Measurements from ENCODE around the gene TIMM23B. TPM values are rescaled to one million over a fixed set of nuclear protein-coding genes. Genes with fewer than 3 reads are reported as not detected.
A peak's percentile ranks its signal among the peaks of the same experiment; 100 is the strongest.
"Not testable (repeated sequence)": the region's sequence is repeated elsewhere in the genome, so short reads cannot be mapped to it uniquely, and the experiment has no call there.

Gene TIMM23B
- total RNA-seq, 2 experiments from 2014 or later: 17.4 to 17.6 TPM

DNA sequence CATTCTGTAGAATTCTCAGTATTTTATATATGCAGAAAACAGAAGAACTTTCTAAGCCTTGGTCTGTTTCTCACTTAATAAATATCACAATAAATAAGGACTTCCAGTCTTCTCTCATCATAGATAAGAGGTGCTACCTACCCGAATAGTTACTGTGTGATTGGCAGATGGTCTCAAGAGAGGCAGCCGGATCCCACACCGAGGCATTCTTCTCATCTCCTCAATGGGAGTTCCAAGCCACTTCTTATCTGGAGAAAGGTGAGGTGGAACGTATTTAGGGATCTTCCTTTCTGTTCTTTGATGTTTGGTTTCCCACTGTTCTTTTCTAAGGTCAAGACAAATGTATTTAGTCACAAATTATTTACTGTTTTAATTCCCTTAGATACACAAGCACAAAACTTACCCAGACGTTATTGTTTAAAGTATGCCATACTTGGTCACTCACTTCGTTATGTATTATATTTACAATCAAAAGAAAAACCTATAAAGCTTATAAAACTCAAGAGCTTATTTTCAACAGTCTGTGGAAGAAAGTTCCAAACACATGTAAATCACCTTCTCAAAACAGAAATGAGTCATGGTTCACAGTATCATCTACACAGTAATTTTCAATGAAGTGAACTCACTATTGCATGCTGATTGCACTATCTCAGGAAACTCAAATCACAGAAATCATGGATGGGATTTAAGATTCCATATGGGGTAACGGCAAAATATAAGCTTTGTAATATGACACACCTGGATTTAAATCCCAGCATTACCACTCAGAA, 9.7 kb upstream of the TIMM23B start:
- H3K36me3 Mint-ChIP-seq (ENCODE audit: low read depth); ATAC-seq; CTCF ChIA-PET; H3K27me3 Mint-ChIP-seq; POLR2A ChIA-PET; H3K4me3 Mint-ChIP-seq; H3K4me1 Mint-ChIP-seq (ENCODE audit: low read depth); H3K9me3 Mint-ChIP-seq; DNase-seq; H3K27ac Mint-ChIP-seq; intact Hi-C loops (cut with micrococcal nuclease): not testable (repeated sequence)

DNA sequence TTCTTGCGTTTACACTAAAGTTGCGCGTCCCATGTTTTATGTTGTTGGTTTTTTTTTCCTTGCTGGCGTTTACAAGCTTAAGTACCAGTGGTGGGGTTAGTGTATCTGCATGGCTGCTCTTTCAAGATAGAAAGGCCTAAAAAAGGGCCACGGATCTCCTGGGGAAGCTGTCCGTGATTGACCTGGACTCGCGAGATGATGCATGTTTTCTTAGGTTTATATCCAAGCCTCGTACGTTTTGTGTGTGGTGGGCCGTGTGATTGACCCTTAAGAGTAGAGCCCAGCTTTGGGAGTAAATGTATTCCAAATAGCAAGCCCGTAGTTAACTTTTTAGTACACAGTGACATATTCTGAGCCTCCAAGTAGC, 469 bp downstream of the TIMM23B start:
- POLR2A ChIA-PET; H3K9me3 Mint-ChIP-seq; H3K27me3 Mint-ChIP-seq; intact Hi-C loops (cut with micrococcal nuclease); CTCF ChIA-PET; DNase-seq: not testable (repeated sequence)
- peak; percentile 24 for ATAC-seq
- Mint-ChIP-seq H3K4me1 (ENCODE audit: low read depth) (peaks cover 35% of the 10 kb centered on the region), H3K36me3 (ENCODE audit: low read depth) (peaks cover 12% of the 10 kb centered on the region), H3K4me3 (peak overlapping the region; percentile 99), H3K27ac (peak overlapping the region; percentile 95)

DNA sequence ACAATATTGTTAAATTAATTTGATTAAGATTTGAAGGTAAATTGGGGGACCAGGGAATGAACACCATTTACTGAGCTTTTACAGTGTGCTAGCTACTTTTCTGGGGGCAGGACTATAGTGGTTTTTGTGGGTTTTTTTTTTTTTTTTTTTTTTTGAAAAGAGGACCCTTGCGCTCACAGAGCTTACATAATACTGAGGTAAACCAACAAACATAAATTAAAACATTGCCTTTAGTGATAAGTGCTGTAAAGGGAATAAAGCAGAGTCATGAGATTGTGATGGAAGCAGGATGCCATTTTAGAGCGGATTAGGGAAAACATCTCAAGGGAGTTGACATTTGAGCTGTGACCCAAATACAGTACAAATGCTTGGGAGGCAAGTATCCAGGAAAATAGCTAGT, 1.8 kb downstream of the TIMM23B start:
- H3K4me1 Mint-ChIP-seq (ENCODE audit: low read depth): peaks cover 27% of the 10 kb centered on the region
- POLR2A ChIA-PET; intact Hi-C loops (cut with micrococcal nuclease); H3K9me3 Mint-ChIP-seq; H3K27me3 Mint-ChIP-seq; DNase-seq; ATAC-seq; CTCF ChIA-PET: not testable (repeated sequence)
- H3K4me3 Mint-ChIP-seq: peak overlapping the region; percentile 99
- peak overlapping the region; percentile 8 for H3K27ac Mint-ChIP-seq
- H3K36me3 Mint-ChIP-seq (ENCODE audit: low read depth): peaks cover 14% of the 10 kb centered on the region

DNA sequence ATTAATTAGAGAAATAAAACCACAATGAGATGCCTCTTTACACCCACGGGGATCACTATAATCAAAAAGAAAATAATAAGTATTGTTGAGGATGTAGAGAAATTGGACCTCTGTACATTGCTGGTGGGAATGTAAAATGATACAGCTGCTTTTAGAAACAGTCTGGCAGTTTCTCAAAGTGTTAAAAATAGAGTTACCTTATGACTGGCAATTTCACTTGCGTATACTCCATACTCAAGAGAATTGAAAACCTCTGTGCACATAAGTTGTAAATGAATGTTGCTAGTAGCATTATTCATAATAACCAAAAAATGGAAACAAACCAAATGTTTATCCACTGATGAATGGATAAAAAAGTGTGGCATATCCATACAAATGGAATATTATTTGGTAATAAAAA, 6.3 kb downstream of the TIMM23B start:
- H3K9me3 Mint-ChIP-seq: not testable (repeated sequence)

DNA sequence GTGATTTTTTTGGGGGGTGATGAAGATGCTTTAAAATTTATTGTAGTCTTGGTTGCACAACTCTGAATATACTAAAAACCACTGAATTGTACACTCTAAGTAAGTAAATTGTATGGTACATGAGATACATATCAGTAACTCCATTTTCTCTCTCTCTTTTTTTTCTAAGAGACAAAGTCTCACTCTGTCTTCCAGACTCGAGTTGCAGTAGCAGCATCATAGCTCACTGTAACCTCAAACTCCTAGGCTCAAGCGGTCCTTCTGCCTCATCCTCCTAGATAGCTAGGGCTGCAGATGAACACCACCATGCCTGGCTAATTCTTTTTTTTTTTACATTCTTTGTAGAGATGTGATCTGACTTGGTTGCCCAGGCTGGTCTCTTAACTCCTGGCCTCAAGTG, 6.9 kb downstream of the TIMM23B start:
- H3K4me3 Mint-ChIP-seq; H3K27me3 Mint-ChIP-seq; intact Hi-C loops (cut with micrococcal nuclease); POLR2A ChIA-PET; H3K27ac Mint-ChIP-seq; ATAC-seq; CTCF ChIA-PET; DNase-seq; H3K9me3 Mint-ChIP-seq: not testable (repeated sequence)
- peaks cover 24% of the 10 kb centered on the region for H3K36me3 Mint-ChIP-seq (ENCODE audit: low read depth)
- H3K4me1 Mint-ChIP-seq (ENCODE audit: low read depth): peaks cover 17% of the 10 kb centered on the region

More for the DNA sequence above, 6.3 kb downstream of the TIMM23B start:
- ATAC-seq; H3K27me3 Mint-ChIP-seq; DNase-seq; H3K4me3 Mint-ChIP-seq; CTCF ChIA-PET; H3K27ac Mint-ChIP-seq; intact Hi-C loops (cut with micrococcal nuclease); POLR2A ChIA-PET: not testable (repeated sequence)
- peaks cover 24% of the 10 kb centered on the region for H3K36me3 Mint-ChIP-seq (ENCODE audit: low read depth)
- peaks cover 19% of the 10 kb centered on the region for H3K4me1 Mint-ChIP-seq (ENCODE audit: low read depth)

DNA sequence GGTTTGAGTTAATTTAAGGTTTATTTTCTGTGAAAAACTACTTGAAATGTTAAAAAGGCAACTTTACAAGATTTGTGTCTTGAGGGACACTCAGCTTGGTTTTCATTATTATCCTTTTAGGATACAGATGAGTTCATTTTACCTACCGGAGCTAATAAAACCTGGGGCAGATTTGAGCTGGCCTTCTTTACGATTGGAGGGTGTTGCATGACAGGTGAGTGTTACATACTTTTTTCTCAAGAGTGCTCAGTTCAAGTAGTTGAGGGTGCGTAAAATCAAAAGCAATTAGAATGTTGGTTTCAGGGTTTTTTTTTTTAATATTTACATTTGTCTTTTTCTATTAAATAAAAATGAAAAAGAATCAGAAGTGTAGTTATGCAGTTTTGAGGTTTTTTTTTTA, 10.2 kb downstream of the TIMM23B start:
- intact Hi-C loops (cut with micrococcal nuclease); H3K4me1 Mint-ChIP-seq (ENCODE audit: low read depth); H3K27me3 Mint-ChIP-seq; H3K9me3 Mint-ChIP-seq; H3K4me3 Mint-ChIP-seq; H3K27ac Mint-ChIP-seq; ATAC-seq; CTCF ChIA-PET; DNase-seq; POLR2A ChIA-PET: not testable (repeated sequence)
- H3K36me3 Mint-ChIP-seq (ENCODE audit: low read depth): peaks cover 21% of the 10 kb centered on the region

DNA sequence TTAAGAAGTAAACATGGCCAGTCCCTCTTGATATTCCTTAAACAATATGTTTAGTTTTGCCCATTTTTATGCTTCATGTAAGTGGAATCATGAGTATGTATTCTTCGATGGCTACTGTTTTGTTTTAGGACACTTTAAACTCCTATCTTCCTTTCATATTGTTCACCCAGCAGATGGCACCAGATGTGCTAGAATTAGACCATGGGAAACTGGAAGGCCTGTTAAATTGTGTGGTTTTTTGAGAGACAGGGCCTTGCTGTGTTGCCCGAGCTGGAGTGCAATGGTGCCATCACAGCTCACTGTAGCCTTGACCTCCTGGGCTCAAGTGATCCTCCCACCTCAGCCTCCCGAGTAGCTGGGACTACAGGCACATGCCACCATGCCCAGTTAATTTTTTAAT, 11.3 kb downstream of the TIMM23B start:
- H3K27ac Mint-ChIP-seq: not testable (repeated sequence)

DNA sequence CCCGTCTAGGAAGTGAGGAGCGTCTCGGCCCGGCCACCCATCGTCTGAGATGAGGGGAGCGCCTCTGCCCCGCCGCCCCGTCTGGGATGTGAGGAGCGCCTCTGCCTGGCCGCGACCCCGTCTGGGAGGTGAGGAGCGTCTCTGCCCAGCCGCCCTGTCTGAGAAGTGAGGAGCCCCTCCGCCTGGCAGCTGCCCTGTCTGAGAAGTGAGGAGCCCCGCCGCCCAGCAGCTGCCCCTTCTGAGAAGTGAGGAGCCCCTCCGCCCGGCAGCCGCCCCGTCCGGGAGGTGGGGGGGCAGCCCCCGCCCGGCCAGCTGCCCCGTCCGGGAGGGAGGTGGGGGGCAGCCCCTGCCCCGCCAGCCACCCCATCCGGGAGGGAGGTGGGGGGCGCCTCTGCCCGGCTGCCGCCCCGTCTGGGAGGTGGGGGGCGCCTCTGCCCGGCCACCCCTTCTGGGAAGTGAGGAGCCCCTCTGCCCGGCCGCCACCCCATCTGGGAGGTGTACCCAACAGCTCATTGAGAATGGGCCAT, 28.5 kb downstream of the TIMM23B start:
- H3K27ac Mint-ChIP-seq; ATAC-seq; H3K4me1 Mint-ChIP-seq (ENCODE audit: low read depth); DNase-seq; POLR2A ChIA-PET; intact Hi-C loops (cut with micrococcal nuclease); H3K9me3 Mint-ChIP-seq; H3K4me3 Mint-ChIP-seq; H3K27me3 Mint-ChIP-seq; CTCF ChIA-PET: not testable (repeated sequence)
- peaks cover 14% of the 10 kb centered on the region for H3K36me3 Mint-ChIP-seq (ENCODE audit: low read depth)

More for the DNA sequence above, 11.3 kb downstream of the TIMM23B start:
- ATAC-seq; H3K4me1 Mint-ChIP-seq (ENCODE audit: low read depth); CTCF ChIA-PET; intact Hi-C loops (cut with micrococcal nuclease); H3K9me3 Mint-ChIP-seq; DNase-seq; H3K4me3 Mint-ChIP-seq; POLR2A ChIA-PET; H3K27me3 Mint-ChIP-seq: not testable (repeated sequence)
- peaks cover 18% of the 10 kb centered on the region for H3K36me3 Mint-ChIP-seq (ENCODE audit: low read depth)

DNA sequence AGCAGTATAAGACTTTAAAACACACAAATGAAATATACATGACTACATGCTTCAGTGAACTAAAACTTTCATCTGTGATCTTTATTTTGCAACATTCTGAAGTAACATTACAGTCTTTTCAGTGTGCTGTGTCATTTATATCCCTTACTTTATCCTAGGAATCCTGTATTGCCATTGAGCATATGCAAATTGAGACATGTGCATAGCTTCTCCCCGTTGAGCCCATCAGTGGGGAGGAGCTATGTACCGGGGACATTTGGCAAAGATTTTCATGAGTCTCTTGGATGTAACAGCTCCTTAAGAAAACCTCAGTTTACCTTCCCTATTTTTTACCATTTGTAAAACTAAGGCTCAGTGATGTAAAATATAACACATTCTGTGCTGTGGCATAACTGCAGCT, 29.6 kb downstream of the TIMM23B start:
- H3K27ac Mint-ChIP-seq; H3K4me3 Mint-ChIP-seq; H3K4me1 Mint-ChIP-seq (ENCODE audit: low read depth); H3K27me3 Mint-ChIP-seq; intact Hi-C loops (cut with micrococcal nuclease); DNase-seq; POLR2A ChIA-PET; ATAC-seq; H3K9me3 Mint-ChIP-seq; CTCF ChIA-PET: not testable (repeated sequence)
- H3K36me3 Mint-ChIP-seq (ENCODE audit: low read depth): peaks cover 11% of the 10 kb centered on the region

DNA sequence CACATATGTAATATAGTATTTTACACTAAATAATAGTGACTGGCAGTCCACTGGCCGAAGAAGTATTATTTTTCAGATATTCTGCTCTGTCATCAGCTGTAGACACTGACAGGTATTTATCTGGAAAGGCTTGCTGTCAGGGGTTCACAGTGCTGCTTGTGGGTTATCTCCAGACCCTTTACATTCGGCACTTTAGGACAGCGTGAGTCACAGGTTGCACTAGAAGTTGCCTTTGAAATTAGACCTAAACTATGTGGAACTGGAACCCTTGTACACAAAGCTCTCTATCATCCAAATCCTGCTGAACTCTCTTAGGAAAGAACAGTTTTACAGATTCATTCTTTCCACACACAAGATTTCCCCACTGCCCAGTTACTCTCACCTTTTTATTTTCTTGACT, 30.2 kb downstream of the TIMM23B start:
- DNase-seq; ATAC-seq; H3K4me1 Mint-ChIP-seq (ENCODE audit: low read depth); H3K27ac Mint-ChIP-seq; POLR2A ChIA-PET; H3K9me3 Mint-ChIP-seq; CTCF ChIA-PET; intact Hi-C loops (cut with micrococcal nuclease); H3K27me3 Mint-ChIP-seq; H3K4me3 Mint-ChIP-seq: not testable (repeated sequence)
- peaks cover 11% of the 10 kb centered on the region for H3K36me3 Mint-ChIP-seq (ENCODE audit: low read depth)

DNA sequence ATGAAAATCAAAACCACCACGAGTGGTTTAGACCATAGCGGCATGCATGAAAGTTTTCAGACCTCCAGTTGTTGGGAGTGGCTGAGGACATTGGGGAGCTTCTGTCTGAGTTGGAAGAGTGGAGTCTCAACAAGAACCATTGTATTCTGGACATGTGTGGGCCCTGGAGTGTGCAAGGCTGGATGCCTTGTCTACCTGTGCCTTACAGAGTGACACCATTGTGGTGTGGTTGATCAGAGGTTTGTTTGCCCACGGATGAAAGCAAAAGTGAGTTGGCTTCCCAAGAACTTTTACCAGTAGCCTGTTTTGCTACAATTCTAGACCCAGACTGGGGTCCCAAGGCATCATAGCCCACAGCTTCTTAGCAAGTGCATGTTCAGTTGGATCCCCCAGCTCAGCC, 35.9 kb downstream of the TIMM23B start:
- H3K4me1 Mint-ChIP-seq (ENCODE audit: low read depth); H3K9me3 Mint-ChIP-seq; POLR2A ChIA-PET; H3K4me3 Mint-ChIP-seq; ATAC-seq; H3K27ac Mint-ChIP-seq; CTCF ChIA-PET; H3K27me3 Mint-ChIP-seq; intact Hi-C loops (cut with micrococcal nuclease): not testable (repeated sequence)
- DNase-seq: peak; percentile 2
- H3K36me3 Mint-ChIP-seq (ENCODE audit: low read depth): peaks cover 11% of the 10 kb centered on the region

DNA sequence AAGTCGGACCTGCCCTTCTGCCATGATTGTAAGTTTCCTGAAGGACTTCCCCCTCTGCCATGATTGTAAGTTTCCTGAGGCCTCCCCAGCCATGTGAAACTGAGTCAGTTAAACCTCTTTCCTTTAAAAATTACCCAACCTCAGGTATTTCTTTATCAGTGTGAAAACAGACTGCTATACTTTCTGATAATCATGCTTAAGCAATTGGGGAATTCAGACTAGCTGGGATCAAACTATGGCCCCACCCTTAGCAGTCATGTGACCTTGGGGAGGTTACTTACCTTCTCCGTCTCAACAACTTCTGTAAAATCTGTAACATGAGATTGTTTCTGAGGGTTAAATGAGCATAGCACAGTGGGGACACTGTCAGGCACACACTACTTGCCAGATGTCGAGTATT, 45.4 kb downstream of the TIMM23B start:
- H3K27ac Mint-ChIP-seq; ATAC-seq; POLR2A ChIA-PET; CTCF ChIA-PET; intact Hi-C loops (cut with micrococcal nuclease); H3K36me3 Mint-ChIP-seq (ENCODE audit: low read depth); H3K9me3 Mint-ChIP-seq; DNase-seq; H3K27me3 Mint-ChIP-seq; H3K4me3 Mint-ChIP-seq; H3K4me1 Mint-ChIP-seq (ENCODE audit: low read depth): not testable (repeated sequence)
